GM23338 (cell line): ENCODE data around the gene EXOC4. TPM values are rescaled to one million over a fixed set of nuclear protein-coding genes. Genes with fewer than 3 reads are reported as not detected.

Experiments
- ATAC-seq: fragments of 200-7000 bp; cut with Tn5 transposase; 3 replicates; pipeline ENCODE4 v1.9.1; 2020
- DNase-seq: peaks from one replicate; pipeline ENCODE4 v3.0.0-alpha.2; 2015; ENCODE audit warnings: low spot score
- H2AFZ ChIP-seq: fragments of 200-600 bp; sonication (generic); 2 replicates; pipeline ENCODE4 v1.8.0; 2016; ENCODE audit warnings: antibody characterized with exemption, mild to moderate bottlenecking, moderate library complexity
- H3F3A ChIP-seq: fragments of 200-600 bp; sonication (generic); replicated peaks from 2 replicates; pipeline ENCODE4 v1.8.0; 2017; ENCODE audit warnings: antibody characterized with exemption, mixed run types, low read depth
- H3K27ac ChIP-seq: fragments of 200-600 bp; sonication (generic); 2 replicates; pipeline ENCODE4 v1.6.1; 2016; ENCODE audit warnings: low read depth
- H3K27me3 ChIP-seq: fragments of 200-600 bp; sonication (generic); 2 replicates; pipeline ENCODE4 v1.8.0; 2016; ENCODE audit warnings: mild to moderate bottlenecking, mixed run types, moderate library complexity; ENCODE audit not compliant: insufficient read depth
- H3K36me3 ChIP-seq: fragments of 200-600 bp; sonication (generic); 2 replicates; pipeline ENCODE4 v1.8.0; 2016; ENCODE audit warnings: mild to moderate bottlenecking; ENCODE audit not compliant: insufficient read depth
- H3K4me1 ChIP-seq: fragments of 200-600 bp; sonication (generic); 2 replicates; pipeline ENCODE4 v1.8.0; 2016; ENCODE audit warnings: mild to moderate bottlenecking, moderate library complexity; ENCODE audit not compliant: insufficient read depth
- H3K4me2 ChIP-seq: fragments of 200-600 bp; sonication (generic); 2 replicates; pipeline ENCODE4 v1.7.1; 2017; ENCODE audit warnings: mixed run types
- H3K4me3 ChIP-seq: fragments of 200-600 bp; sonication (generic); 2 replicates; pipeline ENCODE4 v1.6.1; 2016; ENCODE audit warnings: mixed run types
- H3K79me2 ChIP-seq: fragments of 200-600 bp; sonication (generic); replicated peaks from 2 replicates; pipeline ENCODE4 v1.8.0; 2017; ENCODE audit warnings: mild to moderate bottlenecking; ENCODE audit not compliant: insufficient read depth
- H3K9me2 ChIP-seq: fragments of 200-600 bp; sonication (generic); 2 replicates; pipeline ENCODE4 v1.8.0; 2017; ENCODE audit not compliant: insufficient read depth
- H4K20me1 ChIP-seq: fragments of 200-600 bp; sonication (generic); replicated peaks from 2 replicates; pipeline ENCODE4 v1.8.0; 2017; ENCODE audit warnings: mild to moderate bottlenecking; ENCODE audit not compliant: insufficient read depth
- H3K27ac Mint-ChIP-seq: 2 replicates; pipeline ENCODE4 v1.8.0; 2020; ENCODE audit warnings: inconsistent platforms, mild to moderate bottlenecking, moderate library complexity, mixed read lengths
- H3K27me3 Mint-ChIP-seq: 3 replicates; pipeline ENCODE4 v1.8.0; 2022; ENCODE audit warnings: low read depth, mild to moderate bottlenecking, moderate library complexity, mixed read lengths, inconsistent platforms; ENCODE audit not compliant: insufficient read depth, poor library complexity
- H3K36me3 Mint-ChIP-seq: 3 replicates; pipeline ENCODE4 v1.8.0; 2021; ENCODE audit warnings: low read depth, mild to moderate bottlenecking, inconsistent platforms, moderate library complexity, mixed read lengths
- H3K4me1 Mint-ChIP-seq: 3 replicates; pipeline ENCODE4 v1.8.0; 2020; ENCODE audit warnings: mild to moderate bottlenecking, inconsistent platforms, mixed read lengths
- H3K4me3 Mint-ChIP-seq: 3 replicates; pipeline ENCODE4 v1.8.0; 2021; ENCODE audit warnings: moderate library complexity, mild to moderate bottlenecking, inconsistent platforms, mixed read lengths
- H3K9me3 Mint-ChIP-seq: 3 replicates; pipeline ENCODE4 v1.8.0; 2020; ENCODE audit warnings: moderate library complexity, mild to moderate bottlenecking, inconsistent platforms, mixed read lengths
- CREB1 ChIP-seq: fragments of 250-450 bp; sonication (Bioruptor Pico); IDR thresholded peaks from 2 replicates; pipeline ENCODE4 v1.5.0; 2020; ENCODE audit warnings: low read depth, mild to moderate bottlenecking, moderate library complexity
- CTCF ChIP-seq, 2 experiments: fragments of 200-600 bp in 1 of 2; sonication (generic) in 1 of 2; conservative IDR thresholded peaks; 2 replicates each; pipeline versions ENCODE4 v1.5.1 to v1.6.1; 2016 to 2017; ENCODE audit warnings: antibody characterized with exemption in 2 of 2, low read depth in 2 of 2, mild to moderate bottlenecking in 2 of 2, moderate library complexity in 1 of 2
- ETS1 ChIP-seq: IDR thresholded peaks from 2 replicates; pipeline ENCODE4 v1.6.1; 2016; ENCODE audit warnings: antibody characterized with exemption
- EZH2 ChIP-seq: fragments of 200-600 bp; sonication (generic); IDR thresholded peaks from one replicate; pipeline ENCODE4 v1.8.0; 2017; ENCODE audit warnings: antibody characterized with exemption, mild to moderate bottlenecking, low read depth; ENCODE audit not compliant: unreplicated experiment
- EZH2phosphoT487 ChIP-seq: fragments of 200-600 bp; sonication (generic); IDR thresholded peaks from one replicate; pipeline ENCODE4 v1.8.1; 2018; ENCODE audit warnings: antibody characterized with exemption; ENCODE audit not compliant: unreplicated experiment
- JUNB ChIP-seq: IDR thresholded peaks from one replicate; pipeline ENCODE4 v1.6.1; 2016; ENCODE audit warnings: antibody characterized with exemption; ENCODE audit not compliant: unreplicated experiment
- NANOG ChIP-seq: IDR thresholded peaks from 2 replicates; pipeline ENCODE4 v1.6.1; 2016; ENCODE audit warnings: antibody characterized with exemption, borderline replicate concordance
- POLR2AphosphoS5 ChIP-seq: IDR thresholded peaks from 2 replicates; pipeline ENCODE4 v1.6.1; 2016; ENCODE audit warnings: antibody characterized with exemption, low read depth
- REST ChIP-seq: IDR thresholded peaks from one replicate; pipeline ENCODE4 v1.6.1; 2018; ENCODE audit warnings: antibody characterized with exemption; ENCODE audit not compliant: unreplicated experiment
- STAT1 ChIP-seq: IDR thresholded peaks from one replicate; pipeline ENCODE4 v1.6.1; 2016; ENCODE audit warnings: antibody characterized with exemption; ENCODE audit not compliant: unreplicated experiment
- ZNF114 ChIP-seq: fragments of 250-450 bp; sonication (Bioruptor Pico); IDR thresholded peaks from 2 replicates; pipeline ENCODE4 v1.5.0; 2020; ENCODE audit warnings: mild to moderate bottlenecking, moderate library complexity
- ZNF331 ChIP-seq: fragments of 250-450 bp; sonication (Bioruptor Pico); IDR thresholded peaks from 2 replicates; pipeline ENCODE4 v1.5.0; 2020; ENCODE audit warnings: low read depth, mild to moderate bottlenecking, moderate library complexity
- ZNF462 ChIP-seq: fragments of 250-450 bp; sonication (Bioruptor Pico); IDR thresholded peaks from 2 replicates; pipeline ENCODE4 v1.5.0; 2020; ENCODE audit warnings: mild to moderate bottlenecking, moderate library complexity
- polyA plus RNA-seq: library from polyadenylated mRNA; unstranded; fragments of >200 nt; fragmentation: Nextera tagmentation; extraction: Ambion mirVana; gene quantifications from 2 replicates; pipeline ENCODE4 v1.2.1, GENCODE V29; 2016
- total RNA-seq: library from RNA; depleted of rRNA; stranded (reverse); fragments of >200 nt; shearing (Covaris generic); gene quantifications from 2 replicates; pipeline ENCODE4 v1.2.3, GENCODE V29; 2014

The EXOC4 gene
- total and polyA plus RNA-seq, 2 experiments from 2014 or later, result 37.5 to 52.7 TPM

GRCh38 chr7:134098072-134098471, 845.2 kb downstream of the EXOC4 start:
- H3K4me2 ChIP-seq, result no peak overlapping the region
- Mint-ChIP-seq H3K27ac (no peak overlapping the region), H3K4me1 (no peaks in the 10 kb centered on the region), H3K4me3 (no peak overlapping the region), H3K27me3 (peaks cover 2% of the 10 kb centered on the region), H3K9me3 (peaks cover 30% of the 10 kb centered on the region), H3K36me3 (peaks cover 33% of the 10 kb centered on the region)
- ATAC-seq (no peak), DNase-seq (no peak)
- H3K4me3 ChIP-seq, result no peak overlapping the region
- H3K36me3 ChIP-seq, result no peaks in the 10 kb centered on the region
- no peaks in the 10 kb centered on the region for H3F3A ChIP-seq
- no peak overlapping the region for H3K27ac ChIP-seq
- no peaks in the 10 kb centered on the region for H4K20me1 ChIP-seq
- H3K9me2 ChIP-seq, result peaks cover 31% of the 10 kb centered on the region
- H3K79me2 ChIP-seq, result no peaks in the 10 kb centered on the region
- H3K4me1 ChIP-seq, result no peaks in the 10 kb centered on the region
- TF ChIP-seq ZNF331 (CRISPR knock-in tag) (no peak), ZNF114 (CRISPR knock-in tag) (no peak), NANOG (no peak), ETS1 (no peak), CTCF (conservative IDR thresholded peaks at IDR 0.05; ENCODE audit: low read depth in 2 of 2) (no peak), ZNF462 (no peak), JUNB (no peak), POLR2AphosphoS5 (no peak), EZH2phosphoT487 (no peak), CREB1 (CRISPR knock-in tag) (no peak), REST (no peak), STAT1 (no peak), EZH2 (no peak)
- no peak overlapping the region for H2AFZ ChIP-seq
- H3K27me3 ChIP-seq, result no peaks in the 10 kb centered on the region
